MG63 (cell line): Measurements from ENCODE around the gene LNX1. TPM values are rescaled to one million over a fixed set of nuclear protein-coding genes. Genes with fewer than 3 reads are reported as not detected.

Experiments used
- DNase-seq: peaks from one replicate; pipeline ENCODE4 v3.0.0-alpha.2; 2020
- H3K27me3 ChIP-seq: fragments of 250-450 bp; sonication (Bioruptor Pico); 2 replicates; pipeline ENCODE4 v1.5.1; 2020; ENCODE audit warnings: mild to moderate bottlenecking, moderate library complexity
- H3K36me3 ChIP-seq: fragments of 250-450 bp; sonication (Bioruptor Pico); 2 replicates; pipeline ENCODE4 v1.5.1; 2020; ENCODE audit warnings: mild to moderate bottlenecking, moderate library complexity
- H3K4me3 ChIP-seq: fragments of 250-450 bp; sonication (Bioruptor Pico); 2 replicates; pipeline ENCODE4 v1.5.1; 2020; ENCODE audit warnings: mild to moderate bottlenecking, moderate library complexity
- H3K9me3 ChIP-seq: fragments of 250-450 bp; sonication (Bioruptor Pico); 2 replicates; pipeline ENCODE4 v1.5.1; 2020; ENCODE audit warnings: mild to moderate bottlenecking, moderate library complexity
- total RNA-seq: library from RNA; depleted of rRNA; stranded (reverse); fragments of >200 nt; shearing (Covaris generic); gene quantifications from 2 replicates; pipeline ENCODE4 v1.2.3, GENCODE V29; 2014; ENCODE audit warnings: low replicate concordance

LNX1 gene
- total RNA-seq, 1 experiment from 2014 or later, result 16.5 TPM

- Histone ChIP-seq H3K4me3 (no peak overlapping the region), H3K36me3 (no peaks in the 10 kb centered on the region)
- peak; percentile 85 for DNase-seq
Observed at GRCh38 chr4:53586121-53586816, 5.0 kb downstream of the LNX1 start.

GRCh38 chr4:53584658-53585057 is 6.6 kb downstream of the LNX1 start:
- H3K27me3 ChIP-seq, result no peaks in the 10 kb centered on the region
- no peak for DNase-seq
- peaks cover 8% of the 10 kb centered on the region for H3K9me3 ChIP-seq
- no peak overlapping the region for H3K4me3 ChIP-seq
- H3K36me3 ChIP-seq, result no peaks in the 10 kb centered on the region

More at GRCh38 chr4:53586121-53586816, 5.0 kb downstream of the LNX1 start:
- Histone ChIP-seq H3K27me3 (no peaks in the 10 kb centered on the region), H3K9me3 (peaks cover 4% of the 10 kb centered on the region)

GRCh38 chr4:53583513-53583912 is 7.8 kb downstream of the LNX1 start:
- no peaks in the 10 kb centered on the region for H3K27me3 ChIP-seq
- no peak for DNase-seq

GRCh38 chr4:53582194-53582593 is 9.1 kb downstream of the LNX1 start:
- no peak for DNase-seq
- no peaks in the 10 kb centered on the region for H3K36me3 ChIP-seq
- H3K27me3 ChIP-seq, result no peaks in the 10 kb centered on the region
- peaks cover 8% of the 10 kb centered on the region for H3K9me3 ChIP-seq
- no peak overlapping the region for H3K4me3 ChIP-seq

More at GRCh38 chr4:53583513-53583912, 7.8 kb downstream of the LNX1 start:
- Histone ChIP-seq H3K36me3 (no peaks in the 10 kb centered on the region), H3K4me3 (no peak overlapping the region), H3K9me3 (peaks cover 8% of the 10 kb centered on the region)

GRCh38 chr4:53580274-53580673 is 11.0 kb downstream of the LNX1 start:
- Histone ChIP-seq H3K9me3 (peaks cover 8% of the 10 kb centered on the region), H3K4me3 (no peak overlapping the region), H3K27me3 (no peaks in the 10 kb centered on the region), H3K36me3 (no peaks in the 10 kb centered on the region)
- DNase-seq, result no peak

- DNase-seq, result no peak
- Histone ChIP-seq H3K9me3 (peaks cover 8% of the 10 kb centered on the region), H3K4me3 (no peak overlapping the region), H3K27me3 (no peaks in the 10 kb centered on the region), H3K36me3 (no peaks in the 10 kb centered on the region)
Observed at GRCh38 chr4:53579826-53580225, 11.5 kb downstream of the LNX1 start.

GRCh38 chr4:53576676-53577372 is 14.5 kb downstream of the LNX1 start:
- Histone ChIP-seq H3K27me3 (no peaks in the 10 kb centered on the region), H3K4me3 (no peak overlapping the region)
- no peak for DNase-seq

GRCh38 chr4:53576071-53576617 is 15.1 kb downstream of the LNX1 start:
- DNase-seq, result peak; percentile 26
- Histone ChIP-seq H3K36me3 (no peaks in the 10 kb centered on the region), H3K4me3 (no peak overlapping the region), H3K27me3 (no peaks in the 10 kb centered on the region), H3K9me3 (peaks cover 3% of the 10 kb centered on the region)

More at GRCh38 chr4:53576676-53577372, 14.5 kb downstream of the LNX1 start:
- H3K36me3 ChIP-seq, result no peaks in the 10 kb centered on the region
- H3K9me3 ChIP-seq, result peaks cover 8% of the 10 kb centered on the region

GRCh38 chr4:53575552-53575951 is 15.7 kb downstream of the LNX1 start:
- no peaks in the 10 kb centered on the region for H3K27me3 ChIP-seq
- no peak for DNase-seq
- no peak overlapping the region for H3K4me3 ChIP-seq
- no peaks in the 10 kb centered on the region; the same call in 1 of the 2 replicates for H3K9me3 ChIP-seq
- no peaks in the 10 kb centered on the region for H3K36me3 ChIP-seq

- Histone ChIP-seq H3K36me3 (no peaks in the 10 kb centered on the region), H3K27me3 (no peaks in the 10 kb centered on the region), H3K4me3 (no peak overlapping the region), H3K9me3 (no peaks in the 10 kb centered on the region; the same call in 1 of the 2 replicates)
- no peak for DNase-seq
Observed at GRCh38 chr4:53574528-53574927, 16.8 kb downstream of the LNX1 start.

- Histone ChIP-seq H3K4me3 (no peak overlapping the region), H3K27me3 (no peaks in the 10 kb centered on the region), H3K9me3 (no peaks in the 10 kb centered on the region; the same call in 1 of the 2 replicates), H3K36me3 (no peaks in the 10 kb centered on the region)
- peak; percentile 67 for DNase-seq
Observed at GRCh38 chr4:53573696-53574095, 17.6 kb downstream of the LNX1 start.

GRCh38 chr4:53572600-53572994 is 18.7 kb downstream of the LNX1 start:
- no peaks in the 10 kb centered on the region; the same call in 1 of the 2 replicates for H3K9me3 ChIP-seq
- H3K4me3 ChIP-seq, result no peak overlapping the region
- no peaks in the 10 kb centered on the region for H3K36me3 ChIP-seq
- DNase-seq, result no peak
- H3K27me3 ChIP-seq, result no peaks in the 10 kb centered on the region

GRCh38 chr4:53571936-53572599 is 19.2 kb downstream of the LNX1 start:
- no peak overlapping the region for H3K4me3 ChIP-seq
- DNase-seq, result no peak
- no peaks in the 10 kb centered on the region for H3K36me3 ChIP-seq
- H3K9me3 ChIP-seq, result peaks cover 4% of the 10 kb centered on the region; the same call in 1 of the 2 replicates
- no peaks in the 10 kb centered on the region for H3K27me3 ChIP-seq

GRCh38 chr4:53563824-53564223 is 27.5 kb downstream of the LNX1 start:
- Histone ChIP-seq H3K4me3 (no peak overlapping the region), H3K27me3 (no peaks in the 10 kb centered on the region), H3K9me3 (peaks cover 12% of the 10 kb centered on the region), H3K36me3 (no peaks in the 10 kb centered on the region)
- DNase-seq, result peak; percentile 68

- H3K27me3 ChIP-seq, result no peaks in the 10 kb centered on the region
- DNase-seq, result no peak
- no peak overlapping the region for H3K4me3 ChIP-seq
Observed at GRCh38 chr4:53562409-53562808, 28.9 kb downstream of the LNX1 start.

GRCh38 chr4:53559021-53559620 is 32.2 kb downstream of the LNX1 start:
- no peak overlapping the region for H3K4me3 ChIP-seq
- no peaks in the 10 kb centered on the region for H3K27me3 ChIP-seq
- DNase-seq, result no peak
- H3K9me3 ChIP-seq, result peaks cover 2% of the 10 kb centered on the region; the same call in 1 of the 2 replicates
- H3K36me3 ChIP-seq, result no peaks in the 10 kb centered on the region

More at GRCh38 chr4:53562409-53562808, 28.9 kb downstream of the LNX1 start:
- Histone ChIP-seq H3K9me3 (peaks cover 11% of the 10 kb centered on the region), H3K36me3 (no peaks in the 10 kb centered on the region)
